H7 (cell line): ENCODE data around the gene ATF4. TPM values are rescaled to one million over a fixed set of nuclear protein-coding genes. Genes with fewer than 3 reads are reported as not detected.
A peak's percentile ranks its signal among the peaks of the same experiment; 100 is the strongest.

Source experiments
- DNase-seq: peaks from one replicate; pipeline ENCODE4 v3.0.0; 2012
- H3K27me3 ChIP-seq: 2 replicates; pipeline ENCODE4 v1.6.0; 2011; ENCODE audit warnings: mild to moderate bottlenecking, low read length; ENCODE audit not compliant: control insufficient read depth, insufficient read depth
- H3K36me3 ChIP-seq: replicated peaks from 2 replicates; pipeline ENCODE4 v1.5.1; 2011; ENCODE audit warnings: low read length; ENCODE audit not compliant: control insufficient read depth, insufficient read depth
- H3K4me3 ChIP-seq: 2 replicates; pipeline ENCODE4 v1.5.1; 2011; ENCODE audit warnings: low read depth, mild to moderate bottlenecking, control low read depth, low read length, moderate library complexity; ENCODE audit not compliant: insufficient read depth
- total RNA-seq: library from RNA; depleted of rRNA; stranded (reverse); fragments of >200 nt; shearing (Covaris generic); gene quantifications from 2 replicates; pipeline ENCODE4 v1.2.3, GENCODE V29; 2014; rRNA removed

ATF4 gene
- total RNA-seq, 1 experiment from 2014 or later, result 503 TPM

DNA sequence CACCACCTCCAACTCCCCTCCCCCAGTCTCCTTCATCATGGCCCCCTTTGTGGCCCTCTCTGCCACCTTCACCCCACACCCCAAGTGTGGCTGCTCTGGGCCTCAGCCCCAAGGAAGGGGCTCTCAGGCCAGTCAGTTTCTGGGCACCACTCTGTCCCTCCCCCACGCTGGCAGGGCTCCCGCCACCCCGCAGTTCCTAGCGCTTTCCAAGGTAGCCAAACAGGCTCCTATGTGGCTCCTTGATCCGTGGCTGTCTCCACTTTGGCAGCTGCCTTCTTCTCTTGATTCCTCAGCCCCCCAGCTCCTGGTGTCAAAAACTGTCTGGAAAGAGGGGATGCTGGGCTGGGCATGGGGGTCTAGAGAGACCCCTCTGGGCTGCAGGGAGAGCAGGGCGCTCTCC is 39.8 kb downstream of the ATF4 start:
- Histone ChIP-seq H3K36me3 (no peaks in the 10 kb centered on the region), H3K27me3 (peaks cover 40% of the 10 kb centered on the region), H3K4me3 (no peak overlapping the region)
- DNase-seq, result peak; percentile 76

DNA sequence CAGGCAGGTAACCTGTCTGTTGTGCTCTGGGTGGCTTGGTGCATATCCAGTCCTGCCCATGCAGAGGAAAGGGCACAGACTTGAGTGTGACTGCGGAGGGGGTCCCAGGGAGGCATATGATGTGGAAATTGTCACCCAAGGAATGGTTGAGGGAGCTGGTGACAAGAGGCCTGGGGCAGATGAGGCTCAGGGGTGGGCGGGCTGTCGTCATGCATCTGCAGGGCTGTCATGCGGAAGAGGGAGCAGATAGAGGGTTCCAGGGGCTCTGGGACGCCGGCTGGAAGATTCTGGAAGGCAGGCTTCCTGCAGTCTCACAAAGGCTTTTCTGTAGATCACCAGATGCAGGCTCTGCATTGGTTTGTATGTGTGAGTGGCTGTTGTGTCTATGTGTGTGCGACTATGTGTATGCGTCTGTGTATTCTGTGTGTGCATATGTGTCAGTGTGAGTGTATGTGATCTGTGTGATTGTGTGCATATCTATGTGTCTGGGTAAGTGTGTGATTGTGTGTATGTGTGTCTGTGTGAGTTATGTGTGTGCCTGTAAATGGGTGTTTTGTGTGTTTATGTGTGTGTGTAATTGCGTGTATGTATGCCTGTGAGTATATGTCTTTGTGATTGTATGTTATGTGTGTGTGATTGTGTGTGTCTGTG is 42.6 kb downstream of the ATF4 start:
- H3K4me3 ChIP-seq, result no peak overlapping the region
- no peak for DNase-seq
- H3K36me3 ChIP-seq, result no peaks in the 10 kb centered on the region
- peaks cover 15% of the 10 kb centered on the region for H3K27me3 ChIP-seq

DNA sequence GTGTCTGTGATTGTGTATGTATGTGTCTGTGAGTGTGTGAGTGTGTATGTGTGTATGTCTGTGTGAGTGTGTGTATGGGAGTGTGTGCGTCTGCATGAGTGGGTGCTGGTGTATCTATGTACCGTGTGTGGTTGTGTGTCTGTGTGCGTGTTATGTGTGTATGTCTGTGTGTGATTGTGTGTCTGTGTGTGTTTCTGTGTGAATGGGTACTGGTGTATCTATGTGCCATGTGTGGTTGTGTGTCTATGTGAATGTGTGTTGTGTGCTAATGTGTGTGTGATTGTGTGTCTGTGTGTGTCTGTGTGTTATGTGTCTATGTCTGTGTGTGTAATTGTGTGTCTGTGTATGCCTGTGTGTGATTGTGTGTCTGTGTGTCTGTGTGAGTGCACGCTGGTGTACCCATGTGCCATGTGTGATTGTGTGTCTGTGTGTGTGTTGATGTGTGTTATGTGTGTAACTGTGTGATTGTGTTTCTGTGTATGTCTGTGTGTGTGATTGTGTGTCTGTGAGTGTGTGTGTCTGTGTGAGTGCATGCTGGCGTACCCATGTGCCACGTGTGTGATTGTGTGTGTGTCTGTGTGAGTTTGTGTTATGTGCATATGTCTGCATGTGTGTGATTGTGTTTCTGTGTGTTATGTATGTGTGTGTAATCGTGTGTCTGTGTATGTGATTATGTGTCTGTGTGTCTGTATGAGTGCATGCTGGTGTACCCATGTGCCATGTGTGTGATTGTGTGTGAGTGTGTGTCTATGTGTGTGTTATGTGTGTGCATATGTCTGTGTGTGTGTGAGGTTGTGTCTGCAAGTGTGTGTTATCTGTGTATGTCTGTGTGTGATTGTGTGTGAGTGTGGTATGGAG is 43.4 kb downstream of the ATF4 start:
- DNase-seq, result no peak
- H3K27me3 ChIP-seq, result peaks cover 7% of the 10 kb centered on the region
- H3K4me3 ChIP-seq, result no peak overlapping the region
- H3K36me3 ChIP-seq, result no peaks in the 10 kb centered on the region

DNA sequence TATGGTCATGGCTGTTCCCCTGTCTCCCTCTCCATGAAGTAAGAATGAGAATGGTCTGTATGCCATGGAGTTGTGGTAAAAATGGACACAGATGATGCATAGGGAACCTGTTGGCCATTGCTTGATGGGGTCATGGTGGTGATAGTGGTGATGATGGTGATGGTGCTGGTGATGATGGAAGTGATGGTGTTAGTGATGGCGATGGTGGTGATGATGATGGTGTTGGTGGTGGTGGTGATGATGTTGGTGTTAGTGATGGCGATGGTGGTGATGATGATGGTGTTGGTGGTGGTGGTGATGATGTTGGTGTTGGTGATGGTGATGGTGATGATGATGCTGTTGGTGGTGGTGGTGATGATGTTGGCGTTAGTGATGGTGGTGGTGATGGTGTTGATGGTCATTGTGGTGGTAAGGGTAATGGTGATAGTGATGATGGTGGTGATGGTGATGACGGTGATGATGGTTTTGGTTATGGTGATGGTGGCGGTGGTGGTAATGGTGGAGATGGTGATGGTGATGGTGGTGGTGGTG is 45.1 kb downstream of the ATF4 start:
- no peak for DNase-seq
- no peak overlapping the region for H3K4me3 ChIP-seq
- no peaks in the 10 kb centered on the region for H3K27me3 ChIP-seq
- no peaks in the 10 kb centered on the region for H3K36me3 ChIP-seq

DNA sequence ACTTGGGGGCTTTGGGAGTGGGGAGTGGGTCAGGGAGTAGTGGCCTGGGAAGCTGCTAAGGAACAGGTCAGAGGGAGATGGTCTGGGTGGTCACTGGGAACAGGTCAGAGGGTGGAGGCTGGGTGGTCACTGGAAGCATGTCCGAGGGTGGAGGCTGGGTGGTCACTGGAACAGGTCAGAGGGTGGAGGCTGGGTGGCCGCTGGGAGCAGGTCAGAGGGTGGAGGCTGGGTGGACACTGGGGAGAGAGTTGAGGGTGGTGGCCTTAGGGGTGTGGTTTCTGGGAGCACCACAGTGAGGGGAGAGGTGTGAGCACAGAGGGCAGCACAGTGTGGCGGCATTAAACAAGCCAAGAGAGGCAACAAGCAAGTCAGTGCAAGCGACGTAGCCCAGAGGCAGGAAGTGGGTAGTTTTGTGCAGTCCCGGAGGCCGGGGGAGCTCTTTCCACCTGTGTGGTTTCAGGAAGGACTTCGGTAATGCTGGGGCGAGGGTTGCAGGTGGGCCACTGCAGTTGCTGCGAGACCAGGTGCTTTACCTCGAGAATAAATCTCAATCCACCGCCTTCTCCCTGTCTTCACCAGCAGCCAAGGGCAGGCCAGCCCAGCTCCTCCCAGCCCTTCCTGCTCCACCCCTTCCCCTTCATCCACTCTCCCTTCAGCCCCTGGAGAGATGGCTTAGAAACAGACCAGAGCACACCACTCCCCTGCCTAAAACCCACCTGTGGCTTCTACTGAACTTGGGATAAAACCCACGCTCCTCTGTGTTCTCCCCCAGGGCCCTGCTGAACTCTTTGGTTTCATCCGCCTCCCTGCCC is 47.0 kb downstream of the ATF4 start:
- peak; percentile 62 for DNase-seq
- Histone ChIP-seq H3K4me3 (no peak overlapping the region), H3K27me3 (no peaks in the 10 kb centered on the region), H3K36me3 (no peaks in the 10 kb centered on the region)

DNA sequence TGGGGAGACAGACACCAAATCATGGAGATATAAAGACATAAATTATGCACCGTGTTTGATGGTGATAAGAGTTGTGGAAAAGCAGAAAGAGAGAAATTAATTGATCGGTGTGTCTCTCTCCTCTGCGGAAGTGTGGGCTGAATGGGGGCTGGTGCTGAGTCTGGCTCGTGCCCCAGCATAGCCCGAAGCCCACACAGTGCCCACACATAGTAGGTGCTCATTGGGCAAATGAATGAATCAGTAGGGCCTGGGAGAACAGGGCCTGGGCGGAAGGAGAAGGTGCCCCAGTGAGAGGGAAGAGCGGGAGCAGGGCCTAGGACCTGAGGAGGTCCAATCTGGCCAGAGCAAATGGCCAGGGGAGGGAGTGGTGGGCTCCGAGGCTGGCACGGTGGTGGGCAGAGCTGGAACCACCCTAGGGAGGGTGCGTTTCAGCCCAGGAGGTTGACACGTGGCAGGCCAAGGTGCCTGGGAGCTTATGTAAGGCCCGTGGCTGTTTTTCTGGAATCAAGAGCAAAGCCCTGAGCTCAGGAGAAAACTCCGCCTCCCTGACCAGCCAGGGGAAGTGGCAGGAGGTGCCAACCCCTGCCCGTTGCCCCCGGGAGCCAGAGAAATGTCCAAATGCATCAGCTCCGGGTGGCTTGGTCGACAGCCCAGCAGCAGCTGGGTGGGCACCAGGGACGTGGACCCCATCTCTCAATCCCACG is 48.1 kb downstream of the ATF4 start:
- Histone ChIP-seq H3K4me3 (no peak overlapping the region), H3K36me3 (no peaks in the 10 kb centered on the region), H3K27me3 (no peaks in the 10 kb centered on the region)
- no peak for DNase-seq

DNA sequence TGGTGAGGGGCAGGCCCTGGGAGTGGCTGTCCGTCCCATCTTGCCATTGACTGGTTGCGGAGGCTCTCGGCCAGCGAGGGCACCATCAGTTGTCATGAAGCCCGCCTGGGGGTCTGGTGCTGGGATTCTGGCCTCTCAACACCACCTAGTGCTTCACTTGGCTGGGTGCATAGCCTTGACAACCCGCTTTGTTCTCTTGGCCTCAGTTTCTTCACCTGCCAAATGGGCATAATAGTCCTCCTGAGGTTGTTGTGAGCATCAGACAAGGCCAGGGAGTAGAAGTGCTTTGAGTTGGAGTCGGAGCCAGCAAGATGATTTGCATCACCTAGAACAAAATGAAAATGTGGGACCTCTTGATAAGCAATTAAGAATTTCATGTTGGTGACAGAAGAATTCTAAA is 48.7 kb downstream of the ATF4 start:
- Histone ChIP-seq H3K27me3 (no peaks in the 10 kb centered on the region), H3K36me3 (no peaks in the 10 kb centered on the region), H3K4me3 (no peak overlapping the region)
- DNase-seq, result no peak

DNA sequence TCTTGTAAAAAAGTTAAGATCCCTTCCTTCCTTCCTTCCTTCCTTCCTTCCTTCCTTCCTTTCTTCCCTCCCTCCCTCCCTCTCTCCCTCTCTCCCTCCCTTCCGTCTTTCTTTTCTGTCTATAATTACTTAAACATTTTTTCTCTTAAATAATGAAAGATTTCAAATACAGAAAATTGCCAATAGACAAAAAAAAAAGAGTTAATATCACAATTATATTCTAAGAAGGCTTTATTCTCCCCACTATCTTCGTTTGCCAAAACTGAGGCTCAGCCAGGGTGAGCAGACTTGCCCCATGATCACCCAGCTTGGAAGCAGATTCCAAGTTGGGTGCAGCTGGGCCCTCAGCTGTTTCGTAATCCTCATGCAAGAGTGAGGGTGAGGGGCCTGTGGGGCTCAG is 49.9 kb downstream of the ATF4 start:
- H3K27me3 ChIP-seq, result no peaks in the 10 kb centered on the region
- no peak for DNase-seq
- no peaks in the 10 kb centered on the region for H3K36me3 ChIP-seq
- H3K4me3 ChIP-seq, result no peak overlapping the region

DNA sequence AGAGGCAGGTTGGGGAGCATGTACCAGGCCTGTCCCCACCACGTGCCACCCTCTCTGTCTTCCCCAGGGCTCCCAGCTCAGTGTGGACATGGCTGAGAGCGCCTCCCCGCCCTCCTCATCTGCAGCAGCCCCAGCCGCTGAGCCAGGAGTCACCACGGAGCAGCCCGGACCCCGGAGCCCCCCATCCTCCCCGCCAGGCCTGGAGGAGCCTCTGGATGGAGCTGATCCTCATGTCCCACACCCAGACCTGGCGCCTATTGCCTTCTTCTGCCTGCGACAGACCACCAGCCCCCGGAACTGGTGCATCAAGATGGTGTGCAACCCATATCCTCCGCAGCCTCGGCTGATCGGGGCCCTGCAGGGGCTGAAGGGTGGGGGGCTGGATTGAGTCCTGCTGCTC is 50.3 kb downstream of the ATF4 start, which contains the start of gene CACNA1I:
Gene CACNA1I (plus strand): TSS at position 89 of the 400 bp plus-strand sequence. CDS start 0 bp downstream, at position 89.
- peak; percentile 67 for DNase-seq
- Histone ChIP-seq H3K36me3 (no peaks in the 10 kb centered on the region), H3K27me3 (no peaks in the 10 kb centered on the region), H3K4me3 (no peak within 1 kb of the TSS)

DNA sequence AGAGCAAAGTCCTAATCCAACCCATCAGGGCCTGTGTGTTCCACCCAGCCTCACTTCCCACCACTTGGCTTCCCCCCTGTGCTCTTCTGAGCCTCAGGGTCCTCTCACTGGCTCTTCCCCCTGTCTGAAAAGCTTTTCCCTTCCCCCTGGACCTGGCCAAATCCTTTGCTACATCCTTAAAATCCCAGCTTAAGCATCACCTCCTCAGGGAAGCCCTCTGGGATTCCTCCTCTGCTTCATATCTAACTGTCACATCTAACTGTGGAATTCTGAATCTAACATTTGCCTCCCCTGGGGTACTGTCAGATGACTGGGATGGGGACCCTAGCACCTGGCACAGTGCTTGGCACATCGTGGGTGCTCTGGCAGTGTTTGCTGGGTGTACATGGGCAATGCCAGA is 51.2 kb downstream of the ATF4 start:
- H3K27me3 ChIP-seq, result no peaks in the 10 kb centered on the region
- DNase-seq, result no peak
- no peaks in the 10 kb centered on the region for H3K36me3 ChIP-seq
- no peak overlapping the region for H3K4me3 ChIP-seq

Other genes with a start within 250 kb of the ATF4 start
- gene RPL3, start 200.9 kb upstream of the ATF4 start, total RNA-seq, result 3,029 and 3,176 TPM in 2 replicates
- gene SYNGR1, start 170.6 kb upstream of the ATF4 start, total RNA-seq, result 24.4 and 37.9 TPM in 2 replicates
- gene TAB1, start 120.8 kb upstream of the ATF4 start, total RNA-seq, result 27.1 and 33.4 TPM in 2 replicates
- 5.0 and 6.5 TPM in 2 replicates for gene MGAT3, start 63.5 kb upstream of the ATF4 start, total RNA-seq
- gene MIEF1, start 18.3 kb upstream of the ATF4 start, total RNA-seq, result 26.4 and 28.3 TPM in 2 replicates
- gene RPS19BP1, start 12.2 kb downstream of the ATF4 start, total RNA-seq, result 154 and 210 TPM in 2 replicates
- 0.31 and 0.55 TPM in 2 replicates for gene CACNA1I, start 50.2 kb downstream of the ATF4 start, total RNA-seq